T-helper 2 cell treated with Interferon-gamma antibody and Interleukin-4, amounts not matched to agents 5 μg/mL and 100 μg/mL, for 36 hours (primary cell): Measurements from ENCODE around the gene TCF4.

ENCODE experiments used
- DNase-seq: peaks from one replicate; pipeline ENCODE4 v3.0.0; 2021; ENCODE audit warnings: low spot score
- H3K27ac Mint-ChIP-seq: one replicate; pipeline ENCODE4 v1.8.0; 2021; ENCODE audit warnings: mild to moderate bottlenecking, mixed read lengths
- H3K27me3 Mint-ChIP-seq: one replicate; pipeline ENCODE4 v1.8.0; 2021; ENCODE audit warnings: low read depth, mixed read lengths
- H3K36me3 Mint-ChIP-seq: one replicate; pipeline ENCODE4 v1.8.0; 2021; ENCODE audit warnings: low read depth, mixed read lengths
- H3K4me1 Mint-ChIP-seq: one replicate; pipeline ENCODE4 v1.8.0; 2021; ENCODE audit warnings: low read depth, mixed read lengths
- H3K4me3 Mint-ChIP-seq: one replicate; pipeline ENCODE4 v1.8.0; 2022; ENCODE audit warnings: mild to moderate bottlenecking, moderate library complexity, mixed read lengths
- H3K9me3 Mint-ChIP-seq: one replicate; pipeline ENCODE4 v1.8.0; 2021; ENCODE audit warnings: mixed read lengths

TCF4 gene

DNA sequence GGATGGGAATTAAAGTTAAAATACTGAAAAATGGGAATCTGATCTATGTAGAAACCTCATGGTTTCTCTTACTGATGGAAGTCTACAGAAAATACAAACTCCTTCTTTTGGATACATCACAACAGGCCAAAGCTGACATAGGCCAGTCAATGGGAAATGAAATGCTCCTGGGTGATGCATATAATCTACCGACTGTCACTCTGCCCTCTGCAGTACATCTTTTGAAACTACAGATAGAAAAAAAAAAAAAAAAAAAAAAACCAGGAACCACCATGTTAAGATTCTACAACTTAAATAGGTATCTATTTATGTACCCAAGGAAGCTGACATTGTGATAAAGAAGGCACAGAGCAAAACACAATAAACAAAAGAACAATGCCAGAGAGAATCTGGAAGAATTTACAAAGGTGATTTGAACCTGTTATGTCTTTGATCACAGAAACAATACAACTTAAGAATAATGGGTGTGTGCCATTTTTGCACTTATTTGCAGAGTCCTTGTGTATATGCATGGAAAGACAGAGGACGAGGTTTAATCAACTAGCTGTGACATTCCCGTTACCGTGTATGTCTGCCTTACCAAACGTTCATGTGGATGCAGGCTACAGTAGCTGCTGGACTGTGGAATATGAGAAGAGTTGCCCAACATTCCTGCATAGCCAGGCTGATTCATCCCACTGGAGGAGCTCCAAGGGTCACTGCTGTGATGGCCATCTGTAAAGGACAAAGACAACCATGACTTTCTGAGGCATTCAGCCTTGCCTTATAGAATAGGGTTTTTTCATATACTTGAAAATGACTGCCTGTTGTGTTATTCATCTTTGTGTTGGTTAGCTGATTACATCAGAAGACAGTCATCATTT lies 312.7 kb downstream of the TCF4 start:
- no peaks in the 10 kb centered on the region for H3K36me3 Mint-ChIP-seq

DNA sequence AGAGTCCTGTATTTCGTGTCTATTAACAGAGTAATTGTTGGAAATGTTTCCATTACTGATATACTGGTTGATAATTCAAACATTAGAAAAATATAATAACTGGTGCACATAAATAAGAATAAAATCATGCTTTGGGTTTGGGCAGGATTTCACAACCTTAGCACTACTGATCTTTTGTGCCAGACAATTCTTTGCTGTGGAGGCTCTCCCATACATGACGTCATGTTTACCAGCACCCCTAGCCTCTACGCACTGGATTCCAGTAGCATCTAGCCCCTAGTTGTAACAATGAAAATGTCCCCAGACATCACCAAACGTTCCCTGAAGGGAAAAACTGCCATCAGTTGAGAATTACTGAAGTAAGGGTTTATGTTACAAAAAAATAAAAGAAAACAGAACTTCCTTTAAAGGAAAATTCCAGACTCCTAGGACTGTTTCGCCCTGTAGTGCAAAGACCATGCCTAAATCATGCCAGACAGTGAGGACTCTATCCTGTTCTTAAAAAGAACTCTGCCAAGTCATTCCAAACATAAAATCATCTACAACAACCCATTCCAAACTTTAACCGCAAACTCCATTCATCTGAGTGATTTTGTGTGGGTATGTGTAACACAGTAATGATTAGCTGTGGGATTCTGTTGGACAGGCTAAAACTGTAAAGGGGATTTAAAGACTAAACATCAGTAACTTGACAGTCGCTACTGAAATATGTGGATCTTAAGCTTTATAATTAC lies 315.3 kb downstream of the TCF4 start:
- no peak for DNase-seq
- no peak overlapping the region for H3K27ac Mint-ChIP-seq
- H3K4me1 Mint-ChIP-seq = no peaks in the 10 kb centered on the region
- H3K36me3 Mint-ChIP-seq = no peaks in the 10 kb centered on the region
- H3K27me3 Mint-ChIP-seq = no peaks in the 10 kb centered on the region
- H3K4me3 Mint-ChIP-seq = no peak overlapping the region
- H3K9me3 Mint-ChIP-seq = peaks cover 3% of the 10 kb centered on the region

More for the DNA sequence above, 312.7 kb downstream of the TCF4 start:
- no peak overlapping the region for H3K27ac Mint-ChIP-seq
- no peak for DNase-seq
- H3K27me3 Mint-ChIP-seq = no peaks in the 10 kb centered on the region
- peaks cover 3% of the 10 kb centered on the region for H3K9me3 Mint-ChIP-seq
- H3K4me3 Mint-ChIP-seq = no peak overlapping the region
- H3K4me1 Mint-ChIP-seq = no peaks in the 10 kb centered on the region

DNA sequence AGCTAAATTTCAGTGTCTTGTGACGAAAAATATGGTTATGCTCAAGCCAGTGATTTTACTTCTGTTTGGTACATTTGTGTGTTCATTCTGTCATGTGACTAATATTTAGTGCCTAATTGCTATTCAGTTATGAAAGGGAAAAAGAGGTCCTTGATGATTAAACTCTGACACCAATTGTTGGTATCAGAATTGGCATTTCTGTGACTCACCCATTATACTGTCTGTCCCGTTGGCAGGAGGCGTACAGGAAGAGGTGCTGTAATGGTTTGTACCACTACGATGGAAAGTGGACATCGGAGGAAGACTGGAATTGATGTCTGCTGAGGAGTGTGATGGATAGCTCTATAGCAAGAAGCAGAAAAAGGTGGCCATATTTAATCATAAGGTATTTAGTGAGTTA lies 318.4 kb downstream of the TCF4 start:
- Mint-ChIP-seq H3K9me3 (peaks cover 3% of the 10 kb centered on the region), H3K4me3 (no peak overlapping the region), H3K4me1 (peaks cover 11% of the 10 kb centered on the region), H3K36me3 (no peaks in the 10 kb centered on the region), H3K27ac (no peak overlapping the region), H3K27me3 (no peaks in the 10 kb centered on the region)
- DNase-seq = no peak

DNA sequence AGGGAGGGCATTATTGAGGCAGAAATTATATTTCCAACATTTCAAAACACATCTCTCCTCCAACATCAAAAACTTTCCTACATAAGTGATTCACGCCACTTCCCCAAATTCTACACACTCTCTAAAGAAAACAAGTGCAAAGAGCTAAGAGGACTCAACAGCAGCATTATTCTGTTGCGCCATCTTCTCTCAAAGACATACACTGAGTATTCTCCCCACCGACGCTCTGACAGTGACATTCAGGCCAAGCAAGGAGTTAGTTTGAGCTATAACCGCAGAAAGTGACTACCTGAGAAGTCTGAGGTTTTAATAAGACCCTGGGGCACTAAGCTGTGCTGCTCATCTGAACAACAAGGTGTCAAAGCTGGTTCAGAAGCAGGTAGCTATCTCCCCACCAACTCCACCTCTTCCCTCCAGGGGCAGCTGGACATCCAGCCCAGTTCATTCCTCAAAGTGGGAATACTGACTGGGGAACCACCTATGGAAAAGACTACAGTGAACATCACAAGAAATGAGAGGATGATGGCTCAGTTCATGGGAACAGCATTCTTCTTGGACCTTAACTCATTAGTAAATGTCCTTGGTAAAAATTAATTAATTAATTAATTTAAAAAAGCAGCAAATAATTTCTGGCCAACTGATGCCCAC lies 319.2 kb downstream of the TCF4 start:
- Mint-ChIP-seq H3K27ac (no peak overlapping the region), H3K36me3 (no peaks in the 10 kb centered on the region), H3K27me3 (no peaks in the 10 kb centered on the region), H3K4me1 (peaks cover 13% of the 10 kb centered on the region), H3K9me3 (peaks cover 3% of the 10 kb centered on the region), H3K4me3 (no peak overlapping the region)
- no peak for DNase-seq

DNA sequence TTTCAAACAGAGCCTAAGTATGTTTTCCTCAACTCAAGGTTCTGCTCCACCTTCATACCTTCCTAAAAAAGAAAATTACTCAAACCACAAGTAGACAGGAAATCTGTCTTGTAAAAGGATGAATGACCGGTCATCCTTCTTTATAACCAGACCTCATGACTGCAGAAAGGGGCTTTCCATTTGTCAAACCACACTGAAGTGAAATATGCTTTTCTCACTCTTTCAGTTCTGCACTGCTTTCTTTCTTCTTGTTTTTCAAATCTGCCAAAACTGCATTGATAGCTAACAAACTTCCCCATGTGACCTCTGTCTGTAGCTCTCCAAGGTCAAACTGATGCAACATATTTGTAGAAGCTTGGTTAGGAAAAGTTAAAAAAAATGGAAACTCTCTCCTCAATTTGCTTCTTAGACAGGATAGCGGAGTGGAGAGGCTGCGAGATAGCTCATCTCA lies 319.8 kb downstream of the TCF4 start:
- no peak for DNase-seq
- Mint-ChIP-seq H3K4me3 (no peak overlapping the region), H3K27me3 (no peaks in the 10 kb centered on the region), H3K36me3 (no peaks in the 10 kb centered on the region), H3K9me3 (peaks cover 3% of the 10 kb centered on the region), H3K4me1 (peaks cover 13% of the 10 kb centered on the region), H3K27ac (no peak overlapping the region)

DNA sequence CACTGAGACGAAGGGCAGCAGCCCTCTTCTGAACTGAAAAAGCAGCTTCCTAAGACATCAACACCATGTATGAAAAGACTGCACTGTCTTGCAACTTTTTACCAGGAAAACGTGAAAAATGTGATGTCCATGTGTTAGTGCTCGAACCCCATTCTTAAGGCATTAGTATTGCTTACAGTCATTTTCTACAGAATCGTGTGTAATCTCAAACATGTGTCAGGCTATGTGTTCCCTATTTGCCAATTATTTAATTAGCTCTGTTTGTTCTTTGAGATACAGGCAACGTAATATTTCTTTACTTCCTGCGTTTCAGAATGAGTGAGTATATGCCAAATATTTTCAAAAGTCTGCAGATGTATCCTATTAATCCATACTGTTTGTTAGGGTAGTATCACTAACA lies 321.0 kb downstream of the TCF4 start:
- peaks cover 2% of the 10 kb centered on the region for H3K27me3 Mint-ChIP-seq
- no peak overlapping the region for H3K4me3 Mint-ChIP-seq
- no peak overlapping the region for H3K27ac Mint-ChIP-seq
- DNase-seq = no peak
- peaks cover 3% of the 10 kb centered on the region for H3K9me3 Mint-ChIP-seq
- H3K36me3 Mint-ChIP-seq = no peaks in the 10 kb centered on the region
- peaks cover 13% of the 10 kb centered on the region for H3K4me1 Mint-ChIP-seq

DNA sequence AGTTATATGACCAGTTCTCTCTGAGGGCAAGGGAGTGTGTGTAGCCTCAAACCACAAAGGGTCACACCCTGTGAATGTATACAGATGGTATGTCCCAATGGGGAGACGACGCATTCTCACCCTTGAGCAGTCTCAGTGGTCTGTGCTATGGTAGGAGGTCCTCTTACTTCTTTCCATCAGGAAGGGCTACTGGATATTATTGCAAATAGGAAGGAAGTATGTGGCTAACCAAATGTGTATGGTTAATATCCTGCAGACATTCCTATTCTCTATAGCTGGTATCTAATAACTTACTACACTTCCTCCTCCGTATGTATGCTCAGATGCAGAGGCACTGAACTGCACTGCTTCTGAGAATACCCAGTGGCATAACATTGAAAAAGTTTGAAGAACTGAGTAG lies 322.0 kb downstream of the TCF4 start:
- H3K36me3 Mint-ChIP-seq = no peaks in the 10 kb centered on the region
- no peak for DNase-seq
- peaks cover 13% of the 10 kb centered on the region for H3K4me1 Mint-ChIP-seq
- peaks cover 2% of the 10 kb centered on the region for H3K27me3 Mint-ChIP-seq
- no peaks in the 10 kb centered on the region for H3K9me3 Mint-ChIP-seq
- H3K27ac Mint-ChIP-seq = no peak overlapping the region
- no peak overlapping the region for H3K4me3 Mint-ChIP-seq

DNA sequence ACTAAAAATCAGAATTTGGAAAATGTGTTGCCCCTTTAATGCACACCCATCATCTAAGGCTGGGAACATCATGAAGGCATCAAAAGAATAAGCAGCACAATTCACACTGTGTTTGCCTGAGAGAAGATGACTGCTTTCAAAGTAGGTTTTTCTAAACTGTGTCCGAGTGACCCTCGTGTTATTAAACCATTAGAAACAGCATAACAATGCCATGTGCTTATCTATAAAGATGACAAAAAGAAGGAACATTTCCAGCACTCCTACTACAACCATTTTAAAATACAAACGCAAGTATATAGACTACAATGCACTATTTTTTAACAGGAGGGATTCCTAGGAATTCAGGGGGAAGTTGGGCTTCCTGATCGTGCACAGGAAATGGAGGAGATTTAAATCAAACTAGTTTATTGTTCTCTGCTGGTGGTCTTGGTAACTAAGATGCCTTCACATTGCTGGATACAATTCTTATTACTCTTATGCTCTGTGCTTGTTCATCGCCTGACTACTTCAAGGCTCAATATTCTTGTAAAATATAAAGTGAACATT lies 322.8 kb downstream of the TCF4 start:
- Mint-ChIP-seq H3K36me3 (no peaks in the 10 kb centered on the region), H3K9me3 (no peaks in the 10 kb centered on the region), H3K27me3 (peaks cover 2% of the 10 kb centered on the region), H3K27ac (no peak overlapping the region), H3K4me1 (peaks cover 13% of the 10 kb centered on the region), H3K4me3 (no peak overlapping the region)
- no peak for DNase-seq

DNA sequence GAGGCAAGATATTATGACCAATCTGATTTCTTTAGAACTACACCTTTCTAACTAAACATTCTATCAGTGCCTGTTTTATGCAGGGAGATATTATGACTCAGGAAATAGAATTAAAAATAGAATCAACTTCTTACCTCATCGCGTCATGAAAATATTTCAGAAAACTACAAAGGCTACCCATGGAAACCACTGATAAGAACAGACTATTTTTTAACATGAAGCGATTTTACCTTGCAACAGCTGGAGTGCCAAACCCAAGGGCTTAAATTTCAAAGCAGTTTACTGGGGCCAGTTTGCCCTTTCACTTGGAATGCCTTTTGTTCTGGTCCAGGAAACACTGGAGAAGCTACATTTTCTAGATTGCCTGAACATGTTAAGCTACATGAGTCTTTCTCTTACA lies 323.9 kb downstream of the TCF4 start:
- no peak overlapping the region for H3K4me3 Mint-ChIP-seq
- H3K36me3 Mint-ChIP-seq = no peaks in the 10 kb centered on the region
- H3K9me3 Mint-ChIP-seq = no peaks in the 10 kb centered on the region
- DNase-seq = no peak
- no peak overlapping the region for H3K27ac Mint-ChIP-seq
- H3K27me3 Mint-ChIP-seq = peaks cover 2% of the 10 kb centered on the region
- H3K4me1 Mint-ChIP-seq = peaks cover 13% of the 10 kb centered on the region

DNA sequence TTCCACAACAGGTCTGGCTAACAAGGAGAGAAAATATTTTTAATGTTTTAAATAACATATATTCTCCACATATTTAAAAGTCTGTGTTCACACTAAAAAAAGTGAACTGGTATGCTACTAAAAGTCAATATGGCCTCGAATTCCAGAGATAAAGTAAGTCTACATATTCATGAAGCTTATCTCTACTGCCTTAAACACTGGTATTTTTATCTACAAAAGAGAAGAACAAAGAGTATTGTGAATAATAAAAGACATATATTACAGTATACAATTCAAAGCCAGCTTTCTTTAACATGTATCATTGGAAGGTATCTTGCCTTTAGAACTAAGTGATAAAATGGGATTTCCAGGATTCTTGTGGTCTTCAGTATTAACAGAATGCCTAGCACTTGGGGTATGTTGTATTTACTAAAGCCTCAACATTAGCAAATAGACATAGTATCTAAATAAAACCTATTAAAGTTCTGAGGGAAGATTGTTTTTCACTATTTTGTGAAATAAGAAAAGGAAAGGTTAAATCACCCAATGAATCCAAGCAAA lies 325.9 kb downstream of the TCF4 start:
- peaks cover 2% of the 10 kb centered on the region for H3K27me3 Mint-ChIP-seq
- no peaks in the 10 kb centered on the region for H3K9me3 Mint-ChIP-seq
- H3K36me3 Mint-ChIP-seq = no peaks in the 10 kb centered on the region
- H3K27ac Mint-ChIP-seq = no peak overlapping the region
- DNase-seq = no peak
- no peak overlapping the region for H3K4me3 Mint-ChIP-seq
- H3K4me1 Mint-ChIP-seq = peaks cover 13% of the 10 kb centered on the region

DNA sequence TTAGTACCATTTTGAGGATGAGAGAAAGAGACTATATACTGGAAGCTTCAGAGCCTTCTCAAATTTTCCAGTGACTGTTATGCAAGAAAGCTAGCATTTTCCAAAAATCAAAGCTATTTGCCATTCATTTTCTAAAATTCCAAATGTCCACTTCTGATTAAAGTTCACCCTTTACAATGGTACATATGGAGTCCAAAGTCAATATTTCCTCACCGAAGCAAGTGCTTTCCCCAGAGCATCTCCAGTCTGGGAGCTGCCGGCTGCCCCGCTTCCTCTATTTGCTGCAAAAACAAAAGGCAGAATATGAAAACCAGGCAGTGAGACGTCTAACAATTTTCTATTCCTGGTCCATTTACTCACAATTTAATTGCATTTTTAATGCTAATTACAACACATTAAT lies 326.7 kb downstream of the TCF4 start:
- Mint-ChIP-seq H3K36me3 (no peaks in the 10 kb centered on the region), H3K9me3 (no peaks in the 10 kb centered on the region), H3K27ac (no peak overlapping the region), H3K4me1 (peaks cover 12% of the 10 kb centered on the region), H3K4me3 (no peak overlapping the region), H3K27me3 (peaks cover 2% of the 10 kb centered on the region)
- DNase-seq = no peak

DNA sequence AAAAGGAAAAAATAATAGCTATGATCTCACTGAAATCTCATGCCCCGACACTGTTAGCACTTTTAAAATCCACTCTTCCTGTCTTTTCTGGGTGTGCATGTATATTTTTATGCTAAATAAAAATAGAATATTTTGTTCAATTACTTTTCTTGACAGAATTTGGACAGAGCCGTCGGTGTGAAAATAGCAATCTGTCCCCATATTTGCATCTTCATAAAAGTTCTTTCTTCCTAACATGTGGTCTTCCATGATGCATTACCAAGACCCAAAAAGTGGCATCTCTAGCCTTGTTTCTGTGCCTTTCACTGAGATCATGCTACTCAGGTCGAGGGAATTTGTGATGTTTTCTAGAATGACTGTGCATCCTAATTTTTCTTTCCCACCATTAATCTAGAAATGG lies 329.9 kb downstream of the TCF4 start:
- peaks cover 2% of the 10 kb centered on the region for H3K27me3 Mint-ChIP-seq
- no peak overlapping the region for H3K27ac Mint-ChIP-seq
- no peaks in the 10 kb centered on the region for H3K4me1 Mint-ChIP-seq
- H3K9me3 Mint-ChIP-seq = no peaks in the 10 kb centered on the region
- peaks cover 2% of the 10 kb centered on the region for H3K36me3 Mint-ChIP-seq
- no peak for DNase-seq
- H3K4me3 Mint-ChIP-seq = no peak overlapping the region

DNA sequence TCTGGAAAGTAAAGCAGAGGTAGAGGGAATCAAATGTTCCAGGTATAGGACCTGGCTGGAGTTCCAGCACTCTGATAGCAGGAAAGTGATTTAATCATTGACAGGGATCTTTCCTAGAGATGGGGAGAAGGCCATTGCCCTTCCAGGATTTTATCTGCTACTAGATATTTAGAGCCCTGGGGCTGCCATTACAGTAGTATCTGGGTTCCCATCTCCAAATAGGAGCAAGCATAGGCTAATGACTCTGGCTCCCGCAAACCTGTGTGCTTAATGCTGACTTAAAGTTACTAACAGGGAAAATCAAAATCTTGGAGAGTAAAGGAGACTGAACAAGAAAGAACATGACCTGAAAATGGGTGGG lies 331.1 kb downstream of the TCF4 start:
- Mint-ChIP-seq H3K9me3 (no peaks in the 10 kb centered on the region), H3K36me3 (peaks cover 2% of the 10 kb centered on the region), H3K4me1 (peaks cover 3% of the 10 kb centered on the region), H3K27ac (no peak overlapping the region), H3K4me3 (no peak overlapping the region), H3K27me3 (no peaks in the 10 kb centered on the region)
- DNase-seq = no peak
